Erythroblast (primary cell): ENCODE measurements around the gene OAS3.

ENCODE experiments used
- DNase-seq, 2 experiments: peaks; one replicate each; lab custom pipeline; 2025; lab: John Stamatoyannopoulos, UW
- GATA1 ChIP-seq: IDR thresholded peaks from 2 replicates; pipeline ENCODE4 v1.6.1; 2011; ENCODE audit warnings: low read depth, mild to moderate bottlenecking, control low read depth, low read length, moderate library complexity
- POLR2A ChIP-seq: IDR thresholded peaks from 2 replicates; pipeline ENCODE4 v1.6.1; 2011; ENCODE audit warnings: mild to moderate bottlenecking, low read length

The OAS3 gene

DNA sequence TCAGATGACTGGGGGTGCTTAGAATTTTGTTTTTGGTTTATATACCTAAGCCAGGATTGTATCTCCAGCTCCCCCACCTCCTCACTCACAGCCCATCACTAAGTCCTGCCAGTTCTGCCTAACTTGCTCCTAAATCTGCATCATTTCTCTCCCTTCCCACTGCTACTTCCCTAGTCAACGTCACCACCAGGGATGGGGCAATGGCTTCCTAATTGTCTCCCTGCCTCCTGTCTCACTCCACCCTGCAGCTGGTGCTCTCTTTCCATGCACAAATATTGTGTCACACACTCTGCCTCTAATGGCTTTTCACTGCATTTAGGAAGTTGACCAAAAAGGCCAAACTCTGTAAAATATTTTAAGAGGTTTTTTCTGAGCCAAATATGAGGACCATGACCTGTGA, 51.5 kb downstream of the OAS3 start:
- DNase-seq: no peak
- TF ChIP-seq POLR2A (no peak), GATA1 (no peak)

DNA sequence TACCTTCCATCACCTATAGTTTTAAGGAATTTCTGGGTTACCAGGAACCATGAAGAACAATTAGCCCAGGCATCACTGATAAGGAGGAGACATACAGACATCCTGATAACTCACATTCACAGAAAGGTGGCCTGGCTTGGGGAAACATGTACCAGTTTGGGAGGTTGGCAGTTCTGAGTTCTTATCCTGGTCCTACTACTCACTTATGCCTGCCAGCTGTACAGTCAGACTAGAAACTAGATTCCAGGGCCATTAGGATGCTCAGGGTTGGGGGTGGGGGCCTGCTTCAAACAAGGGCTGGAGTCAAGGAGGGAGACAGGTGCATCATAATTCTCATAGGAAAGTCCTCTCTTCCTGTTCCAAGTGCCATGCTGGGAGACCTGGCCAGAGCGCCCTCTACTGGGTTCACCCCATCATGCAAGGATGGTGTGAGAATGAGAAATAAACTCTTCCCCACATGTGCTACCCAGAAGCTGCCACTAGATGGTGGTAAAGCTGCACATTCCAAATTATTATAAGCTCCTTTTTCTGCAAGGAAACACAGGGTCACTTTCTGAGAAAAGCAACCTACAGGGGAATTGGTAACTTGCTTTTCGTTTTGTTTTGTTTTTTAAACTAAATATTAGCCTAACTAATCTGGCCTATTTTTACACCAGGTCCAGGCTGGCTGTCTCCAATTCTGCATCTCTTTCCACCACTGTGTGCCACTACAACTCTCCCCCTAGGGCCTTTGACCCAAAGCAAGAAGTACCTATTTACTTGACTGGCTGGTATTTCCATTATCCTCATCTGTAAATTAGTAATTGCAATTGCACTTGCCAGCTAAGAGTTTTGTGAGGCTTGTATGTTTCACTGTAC, 54.5 kb downstream of the OAS3 start:
- peak; percentile 34 to 61 for DNase-seq
- no peak for TF ChIP-seq POLR2A
- no peak for TF ChIP-seq GATA1

- TF ChIP-seq POLR2A (no peak), GATA1 (no peak)
- no peak for DNase-seq
Observed at GRCh38 chr12:112995008-112995407, 56.7 kb downstream of the OAS3 start.

DNA sequence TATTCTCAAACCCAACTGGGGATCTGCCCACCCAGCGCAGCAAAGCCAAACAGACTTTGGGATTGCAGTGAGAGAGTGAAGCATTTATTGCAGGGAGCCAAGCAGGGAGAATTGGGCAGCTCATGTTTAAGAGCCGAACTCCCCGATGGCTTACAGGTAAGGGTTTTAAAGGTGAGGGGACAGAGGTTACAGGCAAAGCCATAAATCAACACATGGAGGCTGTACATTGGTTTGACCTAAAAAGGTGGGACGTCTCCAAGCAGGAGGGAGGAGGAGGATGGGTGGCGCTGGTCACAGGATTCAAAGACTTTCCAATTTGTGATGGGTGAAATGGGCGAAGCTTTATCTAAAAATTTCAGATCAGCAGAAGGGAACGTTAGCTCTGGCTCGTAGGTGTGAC, 58.2 kb downstream of the OAS3 start:
- DNase-seq: no peak
- TF ChIP-seq GATA1 (no peak), POLR2A (no peak)

DNA sequence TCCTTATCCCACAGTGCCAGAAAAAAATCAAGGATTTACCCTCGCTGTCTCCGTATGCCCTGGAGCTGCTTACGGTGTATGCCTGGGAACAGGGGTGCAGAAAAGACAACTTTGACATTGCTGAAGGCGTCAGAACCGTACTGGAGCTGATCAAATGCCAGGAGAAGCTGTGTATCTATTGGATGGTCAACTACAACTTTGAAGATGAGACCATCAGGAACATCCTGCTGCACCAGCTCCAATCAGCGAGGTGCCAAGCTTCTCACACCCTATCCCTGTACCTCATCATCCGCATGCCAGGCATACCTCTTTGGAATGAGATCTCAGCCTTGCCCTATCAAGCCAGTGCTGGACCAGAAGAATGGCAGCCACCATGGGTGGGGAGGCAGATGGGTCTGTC, 59.2 kb downstream of the OAS3 start:
- DNase-seq: no peak
- TF ChIP-seq POLR2A: no peak
- TF ChIP-seq GATA1: no peak

- DNase-seq: no peak
Observed at GRCh38 chr12:112998987-112999767, 60.9 kb downstream of the OAS3 start.

DNA sequence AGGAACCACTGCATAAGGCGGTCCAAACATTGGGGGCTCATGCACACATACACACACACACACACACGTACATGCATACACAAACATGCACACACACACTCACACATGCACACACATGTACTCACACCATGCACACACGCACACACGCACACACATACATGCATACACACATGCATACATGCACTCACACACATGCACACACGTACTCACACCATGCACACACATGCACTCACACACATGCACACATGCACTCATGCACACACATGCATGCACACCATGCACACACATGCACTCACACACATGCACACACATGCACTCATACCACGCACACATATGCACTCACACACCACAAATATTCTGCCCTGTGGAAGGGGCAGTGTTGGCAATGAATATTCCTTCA, 62.2 kb downstream of the OAS3 start:
- no peak for DNase-seq
- TF ChIP-seq POLR2A (no peak), GATA1 (no peak)

More at GRCh38 chr12:112998987-112999767, 60.9 kb downstream of the OAS3 start:
- TF ChIP-seq GATA1: no peak
- TF ChIP-seq POLR2A: no peak

DNA sequence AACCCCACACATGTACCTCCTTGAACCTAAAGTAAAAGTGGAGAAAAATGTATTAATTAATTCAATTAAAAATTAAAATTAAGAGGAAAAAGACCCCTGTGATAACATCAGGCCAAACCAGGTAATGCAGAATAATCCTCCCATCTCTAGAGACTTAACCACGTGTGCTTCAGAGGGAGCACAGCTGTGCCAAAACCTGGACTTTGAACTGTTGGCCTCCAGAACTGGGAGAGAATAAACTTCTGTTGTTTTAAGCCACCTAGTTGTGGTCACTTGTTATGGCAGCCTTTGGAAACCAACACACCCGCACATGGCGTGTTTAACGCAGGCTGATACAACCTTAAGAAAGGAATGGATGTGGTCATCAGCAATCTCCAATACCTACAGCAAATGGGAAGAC, 63.9 kb downstream of the OAS3 start:
- DNase-seq: no peak
- no peak for TF ChIP-seq GATA1
- no peak for TF ChIP-seq POLR2A

DNA sequence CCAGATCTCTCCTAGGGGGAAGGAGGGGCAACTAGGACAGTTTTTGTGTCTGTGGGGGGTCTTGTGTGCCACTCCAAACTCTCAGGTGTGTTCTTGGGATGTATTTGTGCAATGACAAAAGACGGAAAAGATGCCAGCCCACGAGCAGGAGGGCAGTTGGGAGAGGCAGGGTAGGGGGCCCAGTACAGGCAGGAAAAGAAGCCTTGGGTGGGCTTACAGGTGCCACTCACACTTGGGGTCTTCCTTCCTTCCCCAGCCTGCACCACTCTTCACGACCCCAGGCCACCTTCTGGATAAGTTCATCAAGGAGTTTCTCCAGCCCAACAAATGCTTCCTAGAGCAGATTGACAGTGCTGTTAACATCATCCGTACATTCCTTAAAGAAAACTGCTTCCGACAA, 64.4 kb downstream of the OAS3 start:
- TF ChIP-seq POLR2A (no peak), GATA1 (no peak)
- no peak for DNase-seq

DNA sequence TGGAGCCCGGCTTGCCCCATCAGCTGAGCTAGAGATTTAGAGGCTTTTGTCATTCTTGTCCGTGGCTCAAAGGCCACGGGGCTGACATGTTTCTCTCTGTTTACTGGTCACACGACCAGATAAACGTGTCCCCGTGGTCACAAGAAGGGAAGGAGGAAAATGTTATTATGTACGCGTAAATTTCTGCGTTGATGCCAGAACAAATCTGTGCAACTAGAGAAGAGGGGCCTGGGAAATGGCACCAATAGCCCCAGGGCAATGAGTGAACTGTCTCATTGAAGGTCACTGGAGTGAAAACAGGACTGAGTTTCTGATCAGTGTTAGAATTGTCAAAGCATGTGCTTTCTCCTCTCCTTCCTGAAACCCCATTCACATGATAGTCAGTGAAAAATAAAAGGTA, 65.4 kb downstream of the OAS3 start:
- DNase-seq: no peak
- TF ChIP-seq GATA1 (no peak), POLR2A (no peak)

GRCh38 chr12:113005762-113006161, 67.5 kb downstream of the OAS3 start:
- no peak for DNase-seq
- TF ChIP-seq POLR2A (no peak), GATA1 (no peak)

GRCh38 chr12:113006206-113006605, 67.9 kb downstream of the OAS3 start:
- TF ChIP-seq POLR2A (no peak), GATA1 (no peak)
- no peak for DNase-seq

- TF ChIP-seq GATA1 (no peak), POLR2A (no peak)
- DNase-seq: no peak
Observed at GRCh38 chr12:113006641-113007040, 68.4 kb downstream of the OAS3 start.

DNA sequence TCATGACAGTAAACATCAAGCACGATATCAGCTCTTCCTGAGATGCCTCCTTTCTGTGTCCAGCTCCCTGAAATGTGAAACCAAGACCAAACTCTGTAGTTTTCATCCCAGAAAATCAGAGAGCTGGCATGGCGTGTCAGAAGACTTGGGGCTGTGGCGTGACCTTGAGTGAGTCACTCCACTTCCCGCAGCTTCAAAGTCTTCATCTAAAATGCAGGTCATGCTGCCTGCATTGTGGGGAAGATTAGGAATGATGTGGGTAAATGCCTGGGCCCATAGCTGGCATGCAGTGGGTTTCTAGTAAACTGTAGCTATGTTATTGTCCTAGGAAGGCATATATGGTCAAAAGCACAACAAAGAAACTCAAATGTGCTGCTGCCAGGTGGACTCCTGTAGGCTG, 68.9 kb downstream of the OAS3 start:
- DNase-seq: no peak
- no peak for TF ChIP-seq POLR2A
- TF ChIP-seq GATA1: no peak
